ENCODE data around the gene GRIN2C. TPM values are rescaled to one million over a fixed set of nuclear protein-coding genes. Genes with fewer than 3 reads are reported as not detected.

The GRIN2C gene
- total RNA-seq, 2 donors from 2014 or later: 0.65 to 1.2 TPM

GRCh38 chr17:74816905-74817620 is 42.6 kb downstream of the GRIN2C start:
- Mint-ChIP-seq H3K27me3 (no peaks in the 10 kb centered on the region), H3K4me3 (no peak overlapping the region), H3K9me3 (no peaks in the 10 kb centered on the region), H3K27ac (no peak overlapping the region), H3K4me1 (no peaks in the 10 kb centered on the region), H3K36me3 (ENCODE audit: low read depth) (peaks cover 70% of the 10 kb centered on the region)
- no peak for ATAC-seq (replicated peaks)

GRCh38 chr17:74815550-74816370 is 43.9 kb downstream of the GRIN2C start:
- no peak for ATAC-seq (replicated peaks)
- Mint-ChIP-seq H3K27me3 (no peaks in the 10 kb centered on the region), H3K4me1 (no peaks in the 10 kb centered on the region), H3K9me3 (no peaks in the 10 kb centered on the region), H3K4me3 (no peak overlapping the region), H3K36me3 (ENCODE audit: low read depth) (peaks cover 68% of the 10 kb centered on the region), H3K27ac (no peak overlapping the region)

GRCh38 chr17:74815067-74815466 is 44.6 kb downstream of the GRIN2C start:
- no peak overlapping the region for H3K4me3 Mint-ChIP-seq
- no peak overlapping the region for H3K27ac Mint-ChIP-seq
- peaks cover 1% of the 10 kb centered on the region for H3K4me1 Mint-ChIP-seq
- H3K9me3 Mint-ChIP-seq: no peaks in the 10 kb centered on the region
- no peak for ATAC-seq (replicated peaks)
- no peaks in the 10 kb centered on the region for H3K27me3 Mint-ChIP-seq
- peaks cover 68% of the 10 kb centered on the region for H3K36me3 Mint-ChIP-seq (ENCODE audit: low read depth)

- ATAC-seq (replicated peaks): no peak
- Mint-ChIP-seq H3K36me3 (ENCODE audit: low read depth) (peaks cover 66% of the 10 kb centered on the region), H3K27ac (no peak overlapping the region)
These were observed 45.2 kb downstream of the GRIN2C start for GRCh38 chr17:74814453-74814852.

GRCh38 chr17:74812109-74813009 is 47.3 kb downstream of the GRIN2C start:
- ATAC-seq (replicated peaks): no peak
- H3K27me3 Mint-ChIP-seq: no peaks in the 10 kb centered on the region
- H3K4me1 Mint-ChIP-seq: peaks cover 4% of the 10 kb centered on the region
- H3K27ac Mint-ChIP-seq: no peak overlapping the region
- H3K4me3 Mint-ChIP-seq: no peak overlapping the region
- peaks cover 62% of the 10 kb centered on the region for H3K36me3 Mint-ChIP-seq (ENCODE audit: low read depth)
- no peaks in the 10 kb centered on the region for H3K9me3 Mint-ChIP-seq

More at GRCh38 chr17:74814453-74814852, 45.2 kb downstream of the GRIN2C start:
- H3K4me3 Mint-ChIP-seq: no peak overlapping the region
- H3K27me3 Mint-ChIP-seq: no peaks in the 10 kb centered on the region
- H3K4me1 Mint-ChIP-seq: peaks cover 4% of the 10 kb centered on the region
- H3K9me3 Mint-ChIP-seq: no peaks in the 10 kb centered on the region

- no peak overlapping the region for H3K4me3 Mint-ChIP-seq
- peaks cover 4% of the 10 kb centered on the region for H3K4me1 Mint-ChIP-seq
- peaks cover 48% of the 10 kb centered on the region for H3K36me3 Mint-ChIP-seq (ENCODE audit: low read depth)
- H3K27ac Mint-ChIP-seq: no peak overlapping the region
- H3K9me3 Mint-ChIP-seq: no peaks in the 10 kb centered on the region
- no peak for ATAC-seq (replicated peaks)
- no peaks in the 10 kb centered on the region for H3K27me3 Mint-ChIP-seq
These were observed 48.8 kb downstream of the GRIN2C start for GRCh38 chr17:74810699-74811485.

GRCh38 chr17:74808714-74809430 is 50.8 kb downstream of the GRIN2C start:
- H3K27me3 Mint-ChIP-seq: no peaks in the 10 kb centered on the region
- H3K4me1 Mint-ChIP-seq: peaks cover 4% of the 10 kb centered on the region
- no peak for ATAC-seq (replicated peaks)
- no peaks in the 10 kb centered on the region for H3K9me3 Mint-ChIP-seq
- H3K27ac Mint-ChIP-seq: no peak overlapping the region
- no peak overlapping the region for H3K4me3 Mint-ChIP-seq
- peaks cover 44% of the 10 kb centered on the region for H3K36me3 Mint-ChIP-seq (ENCODE audit: low read depth)

- no peak for ATAC-seq (replicated peaks)
- Mint-ChIP-seq H3K27ac (no peak overlapping the region), H3K9me3 (no peaks in the 10 kb centered on the region), H3K4me3 (no peak overlapping the region), H3K4me1 (peaks cover 4% of the 10 kb centered on the region), H3K27me3 (no peaks in the 10 kb centered on the region), H3K36me3 (ENCODE audit: low read depth) (peaks cover 43% of the 10 kb centered on the region)
These were observed 51.8 kb downstream of the GRIN2C start for GRCh38 chr17:74807925-74808324.

- H3K36me3 Mint-ChIP-seq (ENCODE audit: low read depth): peaks cover 43% of the 10 kb centered on the region
- no peak overlapping the region for H3K27ac Mint-ChIP-seq
- no peak overlapping the region for H3K4me3 Mint-ChIP-seq
- no peak for ATAC-seq (replicated peaks)
- no peaks in the 10 kb centered on the region for H3K9me3 Mint-ChIP-seq
- peaks cover 4% of the 10 kb centered on the region for H3K4me1 Mint-ChIP-seq
- no peaks in the 10 kb centered on the region for H3K27me3 Mint-ChIP-seq
These were observed 52.2 kb downstream of the GRIN2C start for GRCh38 chr17:74807441-74807840.

GRCh38 chr17:74806334-74806733 is 53.4 kb downstream of the GRIN2C start:
- no peak for ATAC-seq (replicated peaks)
- Mint-ChIP-seq H3K4me3 (no peak overlapping the region), H3K9me3 (no peaks in the 10 kb centered on the region), H3K4me1 (peaks cover 4% of the 10 kb centered on the region), H3K27me3 (no peaks in the 10 kb centered on the region), H3K36me3 (ENCODE audit: low read depth) (peaks cover 47% of the 10 kb centered on the region), H3K27ac (no peak overlapping the region)

GRCh38 chr17:74805591-74805991 is 54.1 kb downstream of the GRIN2C start:
- Mint-ChIP-seq H3K27me3 (no peaks in the 10 kb centered on the region), H3K27ac (no peak overlapping the region), H3K4me1 (peaks cover 4% of the 10 kb centered on the region), H3K36me3 (ENCODE audit: low read depth) (peaks cover 41% of the 10 kb centered on the region), H3K9me3 (no peaks in the 10 kb centered on the region), H3K4me3 (no peak overlapping the region)
- ATAC-seq (replicated peaks): no peak

- Mint-ChIP-seq H3K27ac (no peak overlapping the region), H3K4me3 (no peak overlapping the region), H3K36me3 (ENCODE audit: low read depth) (peaks cover 43% of the 10 kb centered on the region), H3K9me3 (no peaks in the 10 kb centered on the region), H3K27me3 (no peaks in the 10 kb centered on the region), H3K4me1 (no peaks in the 10 kb centered on the region)
- no peak for ATAC-seq (replicated peaks)
These were observed 55.0 kb downstream of the GRIN2C start for GRCh38 chr17:74804683-74805082.

- no peak overlapping the region for H3K27ac Mint-ChIP-seq
- ATAC-seq (replicated peaks): no peak
- no peaks in the 10 kb centered on the region for H3K9me3 Mint-ChIP-seq
- H3K4me1 Mint-ChIP-seq: no peaks in the 10 kb centered on the region
- H3K4me3 Mint-ChIP-seq: no peak overlapping the region
- H3K27me3 Mint-ChIP-seq: no peaks in the 10 kb centered on the region
- H3K36me3 Mint-ChIP-seq (ENCODE audit: low read depth): peaks cover 47% of the 10 kb centered on the region
These were observed 55.7 kb downstream of the GRIN2C start for GRCh38 chr17:74803971-74804370.

Measured in activated T-helper 17 cell treated with anti-CD3 and anti-CD28 coated beads, Interleukin-2, amount 50 U/mL, for 72 hours (primary cell).